Ishikawa (cell line): ENCODE results near the gene GRAMD4.

Source experiments
- CEBPB ChIP-seq: IDR thresholded peaks from 2 replicates; pipeline ENCODE4 v1.6.1; 2012
- CREB1 ChIP-seq: IDR thresholded peaks from 2 replicates; pipeline ENCODE4 v1.6.1; 2012; ENCODE audit warnings: low read depth
- EGR1 ChIP-seq: IDR thresholded peaks from 2 replicates; pipeline ENCODE4 v1.6.1; 2012
- EP300 ChIP-seq: IDR thresholded peaks from 2 replicates; pipeline ENCODE4 v1.6.1; 2012; ENCODE audit warnings: borderline replicate concordance
- FOXM1 ChIP-seq: IDR thresholded peaks from 2 replicates; pipeline ENCODE4 v1.6.1; 2012; ENCODE audit warnings: low read depth, borderline replicate concordance
- NFIC ChIP-seq: IDR thresholded peaks from 2 replicates; pipeline ENCODE4 v1.6.1; 2012
- RAD21 ChIP-seq: IDR thresholded peaks from 2 replicates; pipeline ENCODE4 v1.6.1; 2012; ENCODE audit warnings: low read depth
- TAF1 ChIP-seq: IDR thresholded peaks from 2 replicates; pipeline ENCODE4 v1.6.1; 2012; ENCODE audit warnings: low read depth, mild to moderate bottlenecking
- TCF12 ChIP-seq: IDR thresholded peaks from 2 replicates; pipeline ENCODE4 v1.6.1; 2012; ENCODE audit warnings: low read depth
- TEAD4 ChIP-seq: IDR thresholded peaks from 2 replicates; pipeline ENCODE4 v1.6.1; 2012
- YY1 ChIP-seq: IDR thresholded peaks from 2 replicates; pipeline ENCODE4 v1.6.1; 2012; ENCODE audit warnings: low read depth
- ZBTB7A ChIP-seq: IDR thresholded peaks from 2 replicates; pipeline ENCODE4 v1.6.1; 2012; ENCODE audit warnings: low read depth
- TF ChIP-seq, protein P1 (sequence below): IDR thresholded peaks from 2 replicates; pipeline ENCODE4 v1.6.1; 2012; ENCODE audit warnings: low read depth, mild to moderate bottlenecking
- TF ChIP-seq, protein P2 (sequence below): IDR thresholded peaks from 2 replicates; pipeline ENCODE4 v1.6.1; 2012
- TF ChIP-seq, protein P3 (sequence below): IDR thresholded peaks from 2 replicates; pipeline ENCODE4 v1.6.1; 2012

GRAMD4 gene

DNA sequence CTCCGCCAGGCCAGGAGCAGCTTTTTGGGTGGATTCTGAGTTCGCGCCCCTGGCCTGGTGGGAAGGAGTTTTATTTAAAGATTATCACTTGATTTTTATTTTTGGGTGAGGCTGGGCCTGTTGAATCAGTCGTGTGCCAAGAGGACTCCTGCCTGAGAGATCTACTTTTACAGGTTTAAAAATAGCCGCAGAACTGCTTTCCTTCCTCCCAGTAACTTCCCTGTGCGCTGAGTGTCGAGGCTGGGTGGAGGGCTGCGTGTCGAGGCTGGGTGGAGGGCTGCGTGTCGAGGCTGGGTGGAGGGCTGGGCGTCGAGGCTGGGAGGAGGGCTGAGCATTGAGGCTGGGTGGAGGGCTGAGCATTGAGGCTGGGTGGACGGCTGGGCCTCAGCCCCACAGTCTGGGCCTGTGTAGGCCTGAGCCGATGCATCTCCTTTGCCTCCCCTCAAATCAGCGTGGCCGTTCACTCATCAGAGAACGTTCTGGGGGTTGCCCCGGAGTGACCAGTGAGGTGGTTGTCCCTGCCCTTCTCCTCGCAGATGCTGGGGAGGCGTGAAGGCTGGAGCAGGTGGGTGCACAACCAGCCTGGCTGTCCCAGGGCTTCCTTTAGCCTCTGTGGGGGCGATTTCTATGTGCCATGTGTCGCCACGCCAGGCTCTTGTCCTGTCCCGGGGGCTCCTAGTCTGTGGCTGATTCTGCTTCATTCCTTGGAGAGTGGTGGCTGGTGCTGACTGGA lies 30.1 kb downstream of the GRAMD4 start:
- TF ChIP-seq TCF12: no peak
- TF ChIP-seq EP300: no peak
- TF ChIP-seq FOXM1: no peak
- no peak for TF ChIP-seq NFIC
- TF ChIP-seq CREB1: no peak
- TF ChIP-seq, protein P1, sequence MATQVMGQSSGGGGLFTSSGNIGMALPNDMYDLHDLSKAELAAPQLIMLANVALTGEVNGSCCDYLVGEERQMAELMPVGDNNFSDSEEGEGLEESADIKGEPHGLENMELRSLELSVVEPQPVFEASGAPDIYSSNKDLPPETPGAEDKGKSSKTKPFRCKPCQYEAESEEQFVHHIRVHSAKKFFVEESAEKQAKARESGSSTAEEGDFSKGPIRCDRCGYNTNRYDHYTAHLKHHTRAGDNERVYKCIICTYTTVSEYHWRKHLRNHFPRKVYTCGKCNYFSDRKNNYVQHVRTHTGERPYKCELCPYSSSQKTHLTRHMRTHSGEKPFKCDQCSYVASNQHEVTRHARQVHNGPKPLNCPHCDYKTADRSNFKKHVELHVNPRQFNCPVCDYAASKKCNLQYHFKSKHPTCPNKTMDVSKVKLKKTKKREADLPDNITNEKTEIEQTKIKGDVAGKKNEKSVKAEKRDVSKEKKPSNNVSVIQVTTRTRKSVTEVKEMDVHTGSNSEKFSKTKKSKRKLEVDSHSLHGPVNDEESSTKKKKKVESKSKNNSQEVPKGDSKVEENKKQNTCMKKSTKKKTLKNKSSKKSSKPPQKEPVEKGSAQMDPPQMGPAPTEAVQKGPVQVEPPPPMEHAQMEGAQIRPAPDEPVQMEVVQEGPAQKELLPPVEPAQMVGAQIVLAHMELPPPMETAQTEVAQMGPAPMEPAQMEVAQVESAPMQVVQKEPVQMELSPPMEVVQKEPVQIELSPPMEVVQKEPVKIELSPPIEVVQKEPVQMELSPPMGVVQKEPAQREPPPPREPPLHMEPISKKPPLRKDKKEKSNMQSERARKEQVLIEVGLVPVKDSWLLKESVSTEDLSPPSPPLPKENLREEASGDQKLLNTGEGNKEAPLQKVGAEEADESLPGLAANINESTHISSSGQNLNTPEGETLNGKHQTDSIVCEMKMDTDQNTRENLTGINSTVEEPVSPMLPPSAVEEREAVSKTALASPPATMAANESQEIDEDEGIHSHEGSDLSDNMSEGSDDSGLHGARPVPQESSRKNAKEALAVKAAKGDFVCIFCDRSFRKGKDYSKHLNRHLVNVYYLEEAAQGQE: no peak
- no peak for TF ChIP-seq RAD21
- no peak for TF ChIP-seq TAF1
- no peak for TF ChIP-seq ZBTB7A
- TF ChIP-seq TEAD4: no peak
- TF ChIP-seq, protein P2, sequence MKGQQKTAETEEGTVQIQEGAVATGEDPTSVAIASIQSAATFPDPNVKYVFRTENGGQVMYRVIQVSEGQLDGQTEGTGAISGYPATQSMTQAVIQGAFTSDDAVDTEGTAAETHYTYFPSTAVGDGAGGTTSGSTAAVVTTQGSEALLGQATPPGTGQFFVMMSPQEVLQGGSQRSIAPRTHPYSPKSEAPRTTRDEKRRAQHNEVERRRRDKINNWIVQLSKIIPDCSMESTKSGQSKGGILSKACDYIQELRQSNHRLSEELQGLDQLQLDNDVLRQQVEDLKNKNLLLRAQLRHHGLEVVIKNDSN: no peak
- TF ChIP-seq, protein P3, sequence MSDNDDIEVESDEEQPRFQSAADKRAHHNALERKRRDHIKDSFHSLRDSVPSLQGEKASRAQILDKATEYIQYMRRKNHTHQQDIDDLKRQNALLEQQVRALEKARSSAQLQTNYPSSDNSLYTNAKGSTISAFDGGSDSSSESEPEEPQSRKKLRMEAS: no peak
- no peak for TF ChIP-seq YY1
- no peak for TF ChIP-seq EGR1
- TF ChIP-seq CEBPB: no peak

DNA sequence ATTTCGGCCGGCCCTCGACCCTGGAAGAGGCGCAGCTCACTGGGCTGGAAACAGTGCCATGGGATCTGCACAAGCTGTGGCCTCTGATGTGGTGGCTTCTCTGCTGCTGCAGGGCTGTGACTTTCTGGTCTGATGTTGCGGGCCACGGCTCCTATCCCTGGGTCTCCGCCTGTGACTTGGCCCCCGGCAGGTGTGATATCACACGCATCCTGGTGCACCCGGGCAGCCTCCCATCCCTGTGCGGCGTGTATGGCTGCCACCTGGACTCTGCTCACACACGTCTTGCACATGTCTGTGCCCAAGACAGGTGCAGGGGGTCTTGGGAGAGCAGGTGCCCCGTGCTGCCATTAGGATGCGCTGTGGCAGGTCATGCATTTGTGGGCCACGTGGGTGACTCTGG lies 31.1 kb downstream of the GRAMD4 start:
- no peak for TF ChIP-seq YY1

DNA sequence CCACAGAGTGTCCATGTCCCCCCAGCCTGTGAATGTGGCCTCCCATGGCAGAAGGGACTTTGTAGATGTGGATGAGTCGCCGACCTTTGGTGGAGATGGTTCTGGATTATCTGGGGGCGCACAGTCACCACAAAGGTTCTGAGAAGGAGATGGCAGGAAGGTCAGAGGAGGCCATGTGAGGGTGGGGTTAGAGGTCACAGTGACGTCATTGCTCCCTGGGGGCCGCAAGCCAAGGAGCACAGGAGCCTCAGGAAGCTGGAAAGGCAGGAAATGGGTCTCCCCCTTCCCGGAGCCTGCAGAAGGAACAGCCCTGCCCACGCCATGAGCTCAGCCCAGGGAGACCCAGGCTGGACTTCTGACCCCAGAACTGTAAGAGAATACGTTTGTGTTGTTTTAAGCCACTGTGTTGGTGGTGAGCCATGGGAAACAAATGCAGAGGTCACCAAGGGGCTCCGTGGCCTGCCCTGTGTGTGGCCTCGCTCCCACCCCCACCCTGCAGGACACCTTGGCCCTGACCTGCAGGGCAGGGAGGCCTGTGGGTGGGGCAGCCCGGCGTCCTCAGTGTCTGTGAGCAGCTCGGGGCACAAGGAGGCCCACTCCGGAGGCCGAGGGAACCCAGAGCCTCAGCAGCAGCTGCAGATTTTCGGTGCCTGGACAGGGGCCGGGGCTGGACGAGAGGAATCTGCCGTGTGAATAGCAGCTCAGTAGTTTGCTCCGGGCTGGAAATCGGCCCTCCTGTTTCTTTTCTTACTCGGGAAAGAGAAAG lies 32.1 kb downstream of the GRAMD4 start:
- TF ChIP-seq, protein P3: no peak
- TF ChIP-seq TEAD4 (no peak), ZBTB7A (no peak), CEBPB (no peak), NFIC (no peak), EGR1 (no peak), TCF12 (no peak), RAD21 (no peak), FOXM1 (no peak), YY1 (no peak), EP300 (no peak), TAF1 (no peak), CREB1 (no peak)
- TF ChIP-seq, protein P1: no peak
- TF ChIP-seq, protein P2: no peak

DNA sequence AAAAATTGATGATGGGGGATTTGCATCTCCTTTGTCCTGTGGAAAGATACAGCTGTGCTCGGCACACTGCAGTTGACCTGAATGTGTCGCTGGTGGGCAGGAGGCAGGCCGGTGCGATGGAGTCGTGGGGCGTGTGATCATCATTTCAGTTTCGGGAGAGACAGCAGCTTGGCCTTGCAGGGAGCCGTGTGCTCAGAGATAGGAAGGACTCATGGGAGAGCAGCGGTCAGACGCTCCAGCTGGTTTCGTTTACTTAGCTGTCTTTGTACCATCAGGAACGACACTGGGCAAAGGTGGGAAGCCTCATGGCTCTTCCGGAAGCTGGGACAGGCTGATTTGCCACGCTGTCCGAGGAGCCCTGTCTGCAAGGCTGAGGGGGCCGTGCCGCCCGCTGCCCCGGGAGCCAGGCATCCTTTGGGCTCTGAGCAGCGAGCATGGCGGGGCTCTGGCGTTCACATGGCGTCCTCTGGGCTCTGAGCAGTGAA lies 32.7 kb downstream of the GRAMD4 start:
- TF ChIP-seq FOXM1 (no peak), YY1 (no peak), CEBPB (no peak), TEAD4 (no peak), CREB1 (no peak), NFIC (no peak), RAD21 (no peak), ZBTB7A (no peak), TAF1 (no peak), TCF12 (no peak), EP300 (no peak), EGR1 (no peak)
- TF ChIP-seq, protein P2: no peak
- TF ChIP-seq, protein P3: no peak
- TF ChIP-seq, protein P1: no peak
